A549 (cell line): Measurements from ENCODE around the gene INSIG1. TPM values are rescaled to one million over a fixed set of nuclear protein-coding genes. Genes with fewer than 3 reads are reported as not detected.

Experiments
- ATAC-seq, 2 experiments: fragments of 200-7000 bp in 1 of 2; fragments of >200 bp in 1 of 2; cut with Nextera tagmentation in 1 of 2; cut with Tn5 transposase in 1 of 2; 3 replicates each; pipeline versions ENCODE4 v1.8.0 to v1.9.1; 2018 to 2020; ENCODE audit warnings: mild to moderate bottlenecking in 1 of 2, moderate library complexity in 1 of 2
- CTCF ChIA-PET: fragments of 300-600 bp; sonication (Branson Sonifier 250); formaldehyde crosslinking; extraction: SDS; loops from one replicate; lab custom pipeline; 2021; ENCODE audit warnings: antibody characterized with exemption, inconsistent platforms; lab: Yijun Ruan, JAX
- POLR2A ChIA-PET: fragments of 350-600 bp; formaldehyde crosslinking; extraction: SDS; loops from one replicate; lab custom pipeline; 2021; ENCODE audit warnings: antibody characterized with exemption, inconsistent platforms; lab: Yijun Ruan, JAX
- DNase-seq, 2 experiments: peaks; one replicate each; pipeline versions ENCODE4 v3.0.0 to v3.0.0-alpha.2; 2011 to 2016; ENCODE audit warnings: low read depth in 1 of 2, low spot score in 1 of 2
- FAIRE-seq: peaks from 2 replicates; lab custom pipeline; 2011; peaks lifted over from hg19 to GRCh38; lab: Jason Lieb, UNC
- H3K27ac ChIP-seq, 2 experiments: fragments of >200 bp; sonication (Bioruptor Twin); formaldehyde crosslinking; 3 replicates each; pipeline ENCODE4 v1.5.1; 2016 to 2017
- H3K4me1 ChIP-seq: fragments of >200 bp; sonication (Bioruptor Twin); formaldehyde crosslinking; 3 replicates; pipeline ENCODE4 v1.6.1; 2016
- H3K4me2 ChIP-seq: fragments of >200 bp; sonication (Bioruptor Twin); formaldehyde crosslinking; 3 replicates; pipeline ENCODE4 v1.6.1; 2016
- H3K4me3 ChIP-seq: fragments of >200 bp; sonication (Bioruptor Twin); formaldehyde crosslinking; 3 replicates; pipeline ENCODE4 v1.5.1; 2016
- H3K9me3 ChIP-seq: fragments of >200 bp; sonication (Bioruptor Twin); formaldehyde crosslinking; 3 replicates; pipeline ENCODE4 v1.6.1; 2016
- BCL3 ChIP-seq: fragments of >200 bp; sonication (Bioruptor Twin); formaldehyde crosslinking; IDR thresholded peaks from 3 replicates; pipeline ENCODE4 v1.6.1; 2016
- BHLHE40 ChIP-seq: IDR thresholded peaks from 2 replicates; pipeline ENCODE4 v1.6.1; 2012; ENCODE audit warnings: low read depth, low read length, inconsistent platforms
- CBX2 ChIP-seq: fragments of 200-600 bp; sonication (generic); IDR thresholded peaks from 2 replicates; pipeline ENCODE4 v1.6.1; 2016; ENCODE audit warnings: low read depth, mild to moderate bottlenecking, borderline replicate concordance
- CHD2 ChIP-seq: fragments of 150-350 bp; IDR thresholded peaks from 2 replicates; pipeline ENCODE4 v1.6.1; 2014; ENCODE audit warnings: low read length; ENCODE audit not compliant: partially characterized antibody
- CHD4 ChIP-seq: fragments of 200-600 bp; sonication (generic); IDR thresholded peaks from 2 replicates; pipeline ENCODE4 v1.6.1; 2016; ENCODE audit warnings: antibody characterized with exemption, mild to moderate bottlenecking, borderline replicate concordance
- ESRRA ChIP-seq: fragments of 150-350 bp; IDR thresholded peaks from 2 replicates; pipeline ENCODE4 v1.6.1; 2014; ENCODE audit warnings: mild to moderate bottlenecking, low read length, borderline replicate concordance
- FOSL2 ChIP-seq, 2 experiments: fragments of 450-650 bp in 1 of 2; fragments of >200 bp in 1 of 2; sonication (Bioruptor Twin) in 1 of 2; formaldehyde crosslinking; IDR thresholded peaks; 2 replicates each; pipeline versions ENCODE4 v1.5.0 to v1.6.1; 2016 to 2020; ENCODE audit warnings: mild to moderate bottlenecking in 1 of 2, moderate library complexity in 1 of 2
- HMGXB4 ChIP-seq: fragments of 250-450 bp; sonication (Bioruptor Pico); IDR thresholded peaks from 2 replicates; pipeline ENCODE4 v1.5.0; 2021; ENCODE audit warnings: mild to moderate bottlenecking, moderate library complexity, borderline replicate concordance
- HOXB13 ChIP-seq: fragments of 250-450 bp; sonication (Bioruptor Pico); IDR thresholded peaks from 2 replicates; pipeline ENCODE4 v1.5.0; 2020; ENCODE audit warnings: low read depth, mild to moderate bottlenecking, moderate library complexity
- HOXB5 ChIP-seq: fragments of 250-450 bp; sonication (Bioruptor Pico); IDR thresholded peaks from 2 replicates; pipeline ENCODE4 v1.5.0; 2020; ENCODE audit warnings: mild to moderate bottlenecking, moderate library complexity
- MAFK ChIP-seq: fragments of 450-650 bp; IDR thresholded peaks from 2 replicates; pipeline ENCODE4 v1.6.1; 2014; ENCODE audit not compliant: partially characterized antibody
- MYC ChIP-seq: IDR thresholded peaks from 2 replicates; pipeline ENCODE4 v1.6.1; 2012; ENCODE audit warnings: mild to moderate bottlenecking, inconsistent platforms, low read length, improper control_type of control experiment, borderline replicate concordance
- NR3C1 ChIP-seq: fragments of >200 bp; sonication (Bioruptor Twin); formaldehyde crosslinking; IDR thresholded peaks from 3 replicates; pipeline ENCODE4 v1.6.1; 2017
- PBX3 ChIP-seq: IDR thresholded peaks from 2 replicates; pipeline ENCODE4 v1.6.1; 2012
- POLR2AphosphoS2 ChIP-seq: conservative IDR thresholded peaks from 2 replicates; pipeline ENCODE4 v1.6.1; 2012; ENCODE audit warnings: low read length, improper control_type of control experiment, inconsistent platforms
- RAD21 ChIP-seq, 2 experiments: fragments of >200 bp in 1 of 2; sonication (Bioruptor Twin) in 1 of 2; formaldehyde crosslinking in 1 of 2; IDR thresholded peaks in 1 of 2; conservative IDR thresholded peaks in 1 of 2; 2 replicates in 1 of 2; 3 replicates in 1 of 2; pipeline ENCODE4 v1.6.1; 2012 to 2018; ENCODE audit warnings: inconsistent platforms in 1 of 2
- RCOR1 ChIP-seq: fragments of 150-350 bp; IDR thresholded peaks from 2 replicates; pipeline ENCODE4 v1.6.1; 2014; ENCODE audit warnings: antibody characterized with exemption, low read length, low read depth
- RFX5 ChIP-seq: fragments of 450-650 bp; IDR thresholded peaks from 2 replicates; pipeline ENCODE4 v1.7.1; 2014; ENCODE audit warnings: antibody characterized with exemption, mild to moderate bottlenecking, moderate library complexity
- SREBF2 ChIP-seq: fragments of 450-650 bp; IDR thresholded peaks from 2 replicates; pipeline ENCODE4 v1.6.1; 2014; ENCODE audit warnings: mild to moderate bottlenecking, moderate library complexity
- TP53 ChIP-seq: fragments of 250-450 bp; sonication (Bioruptor Pico); IDR thresholded peaks from 2 replicates; pipeline ENCODE4 v1.5.0; 2021; ENCODE audit warnings: mild to moderate bottlenecking, moderate library complexity
- ZFP36 ChIP-seq: fragments of 450-650 bp; IDR thresholded peaks from 2 replicates; pipeline ENCODE4 v1.6.1; 2014; ENCODE audit warnings: borderline replicate concordance; ENCODE audit not compliant: partially characterized antibody
- ZNF302 ChIP-seq: fragments of 250-450 bp; sonication (Bioruptor Pico); IDR thresholded peaks from 2 replicates; pipeline ENCODE4 v1.9.0; 2021; ENCODE audit warnings: inconsistent platforms, mild to moderate bottlenecking, moderate library complexity
- WGBS: methylation state at CpG from one replicate; pipeline ENCODE4 v1.1.6; 2017; ENCODE audit errors: missing lambda C conversion rate; 5-methylcytosine and 5-hydroxymethylcytosine counted together
- polyA plus RNA-seq, 4 experiments: library from polyadenylated mRNA; depleted of rRNA in 3 of 4; stranded (reverse); fragments of >200 nt; fragmentation: RNase III in 1 of 4; extraction: RNeasy Plus Mini Kit Qiagen cat#74134 plus additional on column Dnase treatment in 1 of 4; gene quantifications; 2 replicates in 3 of 4; 3 replicates in 1 of 4; pipeline ENCODE4 v1.2.3, GENCODE V29; 2011 to 2017
- TF ChIP-seq, protein P1 (sequence below): fragments of 250-450 bp; sonication (Bioruptor Pico); IDR thresholded peaks from 2 replicates; pipeline ENCODE4 v1.5.0; 2020; ENCODE audit warnings: low read depth, mild to moderate bottlenecking, moderate library complexity

INSIG1 gene
- polyA plus RNA-seq, 2 of the 4 experiments (the other 2 are of a cell fraction), result 19.7 to 33.4 TPM

DNA sequence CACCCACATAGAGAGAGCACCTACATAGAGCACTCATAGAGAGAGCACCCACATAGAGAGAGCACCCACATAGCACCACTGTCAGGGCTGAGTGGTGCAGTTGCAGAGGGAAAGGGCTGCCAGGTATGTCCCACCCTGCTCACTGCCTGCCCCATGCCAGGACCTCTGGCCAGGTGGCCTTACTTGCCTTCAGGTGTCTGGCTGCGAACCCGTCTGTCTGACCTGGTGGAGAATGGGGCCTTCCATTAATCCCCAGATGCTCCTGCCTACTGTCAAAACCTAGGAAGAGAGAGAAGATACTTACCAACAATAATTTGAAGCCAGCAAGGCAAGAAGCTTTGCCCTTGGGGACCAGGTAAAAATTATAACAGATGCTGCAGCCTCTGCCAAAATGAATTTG, 51.1 kb downstream of the INSIG1 start (continued):
- TF ChIP-seq MAFK (no peak), BCL3 (no peak), ZFP36 (no peak), HOXB13 (CRISPR knock-in tag) (no peak), CHD2 (no peak), NR3C1 (no peak)

DNA sequence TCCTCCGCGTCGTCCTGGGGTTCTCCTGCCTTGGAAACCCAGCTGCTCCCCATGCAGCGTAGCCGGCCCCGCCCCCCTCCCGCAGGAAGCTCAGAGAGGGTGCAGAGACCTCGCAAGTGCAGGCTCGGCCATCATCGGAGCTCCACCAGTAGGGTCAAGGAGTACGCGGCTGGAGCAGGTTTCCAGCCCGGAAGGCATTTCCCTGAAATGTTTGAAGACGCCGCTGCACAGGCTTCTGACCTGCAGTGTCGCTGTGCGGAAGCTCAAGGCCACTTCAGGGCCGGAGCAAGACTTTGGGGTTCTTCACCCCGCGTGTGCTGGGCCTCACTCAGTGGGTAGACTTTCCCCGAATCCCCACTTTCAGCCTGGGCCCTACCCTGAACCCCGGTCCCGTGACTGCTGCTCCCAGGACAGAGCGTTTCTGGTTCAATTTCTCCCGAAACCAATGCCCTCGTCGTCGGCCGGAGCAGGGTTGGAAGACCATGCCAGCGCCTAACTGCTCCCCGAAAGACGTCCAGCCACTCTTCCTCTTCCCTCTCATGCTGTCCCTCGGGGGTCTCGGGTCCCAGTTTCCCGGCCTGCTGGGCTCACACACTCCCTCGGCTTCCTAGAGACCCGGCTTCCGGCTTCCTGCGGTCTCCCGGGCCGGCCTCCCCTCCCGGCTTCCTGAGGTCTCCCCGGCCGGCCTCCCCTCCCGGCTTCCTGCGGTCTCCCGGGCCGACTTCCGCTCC, 52.1 kb downstream of the INSIG1 start:
- TF ChIP-seq CHD4, result no peak
- no peak for TF ChIP-seq ESRRA
- no peak for TF ChIP-seq PBX3
- TF ChIP-seq, all 56 proteins: peak for 0
- 68% methylated on average over 41 of the region's 49 CpGs for WGBS
- Histone ChIP-seq H3K4me1 (no peaks in the 10 kb centered on the region), H3K4me3 (no peak overlapping the region), H3K27ac (no peak overlapping the region), H3K4me2 (no peak overlapping the region), H3K9me3 (no peaks in the 10 kb centered on the region)
- FAIRE-seq (no peak), DNase-seq (no peak), ATAC-seq (no peak; a peak in 2 of 6 replicates)
- CTCF ChIA-PET, result interaction anchor here (1.1 kb wide), 1 partner anchor 422 kb away, joined by 8 read pairs; no protein-coding TSS in a partner anchor
- POLR2A ChIA-PET, result no interaction called here

- H3K9me3 ChIP-seq, result no peaks in the 10 kb centered on the region
- CTCF ChIA-PET, result interaction anchor here (0.8 to 2.5 kb wide), 6 partner anchors 8 to 438 kb away, joined by 3 to 14 read pairs (median 4); no protein-coding TSS in a partner anchor
- no peak for TF ChIP-seq CHD4
- no peak for TF ChIP-seq RFX5
- no peak for TF ChIP-seq ZNF302
- TF ChIP-seq POLR2AphosphoS2, result no peak
- TF ChIP-seq ESRRA, result no peak
- TF ChIP-seq FOSL2 (IDR thresholded peaks at IDR 0.05), result no peak
- TF ChIP-seq FOSL2 (CRISPR knock-in tag; IDR thresholded peaks at IDR 0.05), result no peak
- TF ChIP-seq MYC, result no peak
- TF ChIP-seq HOXB5 (CRISPR knock-in tag), result no peak
- no peak for TF ChIP-seq BHLHE40
- TF ChIP-seq HOXB13 (CRISPR knock-in tag), result no peak
- TF ChIP-seq RAD21 (conservative IDR thresholded peaks at IDR 0.05 in 1 of 2, IDR thresholded peaks at IDR 0.05 in 1 of 2), result no peak
- TF ChIP-seq CBX2, result no peak
- TF ChIP-seq SREBF2, result no peak
- TF ChIP-seq, protein P1, sequence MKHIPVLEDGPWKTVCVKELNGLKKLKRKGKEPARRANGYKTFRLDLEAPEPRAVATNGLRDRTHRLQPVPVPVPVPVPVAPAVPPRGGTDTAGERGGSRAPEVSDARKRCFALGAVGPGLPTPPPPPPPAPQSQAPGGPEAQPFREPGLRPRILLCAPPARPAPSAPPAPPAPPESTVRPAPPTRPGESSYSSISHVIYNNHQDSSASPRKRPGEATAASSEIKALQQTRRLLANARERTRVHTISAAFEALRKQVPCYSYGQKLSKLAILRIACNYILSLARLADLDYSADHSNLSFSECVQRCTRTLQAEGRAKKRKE, result no peak
- no peak for TF ChIP-seq HMGXB4 (CRISPR knock-in tag)
- TF ChIP-seq TP53, result no peak
- no peak for TF ChIP-seq RCOR1
- H3K4me1 ChIP-seq, result no peaks in the 10 kb centered on the region
- DNase-seq, result no peak
- no peak overlapping the region for H3K4me2 ChIP-seq
- WGBS, result 55% methylated on average over 13 of the region's 14 CpGs
- no peak overlapping the region for H3K27ac ChIP-seq
- H3K4me3 ChIP-seq, result no peak overlapping the region
- FAIRE-seq, result no peak
- ATAC-seq, result no peak; a peak in 1 of 6 replicates
- POLR2A ChIA-PET, result no interaction called here
Measured at GRCh38 chr7:155351120-155351870, 53.6 kb downstream of the INSIG1 start.
